Tibial nerve (tissue), 4 donors: ENCODE results near the gene HIP1R. TPM values are rescaled to one million over a fixed set of nuclear protein-coding genes. Genes with fewer than 3 reads are reported as not detected.
A peak's percentile ranks its signal among the peaks of the same experiment; 100 is the strongest.

Experiments
- DNase-seq, 2 donors: peaks; one replicate each; pipeline ENCODE4 v3.0.0-alpha.2; 2019; ENCODE audit warnings: low spot score in 2 of 2
- H3K27ac ChIP-seq, 4 donors: fragments of 200-600 bp; sonication (generic) in 3 of 4; one replicate each; pipeline ENCODE4 v1.5.1; 2017 to 2019; ENCODE audit warnings: mild to moderate bottlenecking in 1 of 4
- H3K27me3 ChIP-seq, 2 donors: fragments of 200-600 bp; sonication (generic) in 1 of 2; one replicate each; pipeline versions ENCODE4 v1.5.1 to v1.6.0; 2017 to 2019
- H3K36me3 ChIP-seq, 3 donors: fragments of 200-600 bp; sonication (generic); one replicate each; pipeline ENCODE4 v1.5.1; 2018 to 2019
- H3K4me1 ChIP-seq, 4 donors: fragments of 200-600 bp; sonication (generic) in 3 of 4; one replicate each; pipeline ENCODE4 v1.5.1; 2017 to 2019
- H3K4me3 ChIP-seq, 4 donors: fragments of 200-600 bp; sonication (generic) in 3 of 4; one replicate each; pipeline ENCODE4 v1.5.1; 2017 to 2019; ENCODE audit warnings: mild to moderate bottlenecking in 1 of 4, moderate library complexity in 1 of 4
- H3K9me3 ChIP-seq, 4 donors: fragments of 200-600 bp; sonication (generic) in 3 of 4; one replicate each; pipeline ENCODE4 v1.5.1; 2017 to 2019
- EP300 ChIP-seq, 2 donors: sonication (generic); formaldehyde crosslinking; IDR thresholded peaks; one replicate each; pipeline ENCODE4 v1.6.1; 2017; ENCODE audit warnings: antibody characterized with exemption in 2 of 2, mild to moderate bottlenecking in 1 of 2
- POLR2A ChIP-seq, 2 donors: fragments of 450-650 bp; IDR thresholded peaks; one replicate each; pipeline ENCODE4 v1.6.1; 2017; ENCODE audit warnings: antibody characterized with exemption in 2 of 2, mild to moderate bottlenecking in 2 of 2, moderate library complexity in 2 of 2
- WGBS, 2 donors: methylation state at CpG; one replicate each; pipeline ENCODE4 v1.1.5; 2018; 5-methylcytosine and 5-hydroxymethylcytosine counted together
- total RNA-seq, 4 donors: library from RNA; depleted of rRNA; stranded (reverse); fragments of >200 nt; gene quantifications; one replicate each; pipeline ENCODE4 v1.1.0, GENCODE V29; 2016
- TF ChIP-seq, protein P1 (sequence below), 5 experiments: fragments of 200-600 bp in 3 of 5; fragments of 450-650 bp in 2 of 5; sonication (generic) in 3 of 5; IDR thresholded peaks; one replicate each; pipeline ENCODE4 v1.5.1; 2016 to 2019; ENCODE audit warnings: antibody characterized with exemption in 5 of 5, mild to moderate bottlenecking in 3 of 5, moderate library complexity in 2 of 5

The HIP1R gene, protein sequence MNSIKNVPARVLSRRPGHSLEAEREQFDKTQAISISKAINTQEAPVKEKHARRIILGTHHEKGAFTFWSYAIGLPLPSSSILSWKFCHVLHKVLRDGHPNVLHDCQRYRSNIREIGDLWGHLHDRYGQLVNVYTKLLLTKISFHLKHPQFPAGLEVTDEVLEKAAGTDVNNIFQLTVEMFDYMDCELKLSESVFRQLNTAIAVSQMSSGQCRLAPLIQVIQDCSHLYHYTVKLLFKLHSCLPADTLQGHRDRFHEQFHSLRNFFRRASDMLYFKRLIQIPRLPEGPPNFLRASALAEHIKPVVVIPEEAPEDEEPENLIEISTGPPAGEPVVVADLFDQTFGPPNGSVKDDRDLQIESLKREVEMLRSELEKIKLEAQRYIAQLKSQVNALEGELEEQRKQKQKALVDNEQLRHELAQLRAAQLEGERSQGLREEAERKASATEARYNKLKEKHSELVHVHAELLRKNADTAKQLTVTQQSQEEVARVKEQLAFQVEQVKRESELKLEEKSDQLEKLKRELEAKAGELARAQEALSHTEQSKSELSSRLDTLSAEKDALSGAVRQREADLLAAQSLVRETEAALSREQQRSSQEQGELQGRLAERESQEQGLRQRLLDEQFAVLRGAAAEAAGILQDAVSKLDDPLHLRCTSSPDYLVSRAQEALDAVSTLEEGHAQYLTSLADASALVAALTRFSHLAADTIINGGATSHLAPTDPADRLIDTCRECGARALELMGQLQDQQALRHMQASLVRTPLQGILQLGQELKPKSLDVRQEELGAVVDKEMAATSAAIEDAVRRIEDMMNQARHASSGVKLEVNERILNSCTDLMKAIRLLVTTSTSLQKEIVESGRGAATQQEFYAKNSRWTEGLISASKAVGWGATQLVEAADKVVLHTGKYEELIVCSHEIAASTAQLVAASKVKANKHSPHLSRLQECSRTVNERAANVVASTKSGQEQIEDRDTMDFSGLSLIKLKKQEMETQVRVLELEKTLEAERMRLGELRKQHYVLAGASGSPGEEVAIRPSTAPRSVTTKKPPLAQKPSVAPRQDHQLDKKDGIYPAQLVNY
- 10 to 100 TPM; 10.3 to 22.5 (median 16.9) TPM for total RNA-seq

DNA sequence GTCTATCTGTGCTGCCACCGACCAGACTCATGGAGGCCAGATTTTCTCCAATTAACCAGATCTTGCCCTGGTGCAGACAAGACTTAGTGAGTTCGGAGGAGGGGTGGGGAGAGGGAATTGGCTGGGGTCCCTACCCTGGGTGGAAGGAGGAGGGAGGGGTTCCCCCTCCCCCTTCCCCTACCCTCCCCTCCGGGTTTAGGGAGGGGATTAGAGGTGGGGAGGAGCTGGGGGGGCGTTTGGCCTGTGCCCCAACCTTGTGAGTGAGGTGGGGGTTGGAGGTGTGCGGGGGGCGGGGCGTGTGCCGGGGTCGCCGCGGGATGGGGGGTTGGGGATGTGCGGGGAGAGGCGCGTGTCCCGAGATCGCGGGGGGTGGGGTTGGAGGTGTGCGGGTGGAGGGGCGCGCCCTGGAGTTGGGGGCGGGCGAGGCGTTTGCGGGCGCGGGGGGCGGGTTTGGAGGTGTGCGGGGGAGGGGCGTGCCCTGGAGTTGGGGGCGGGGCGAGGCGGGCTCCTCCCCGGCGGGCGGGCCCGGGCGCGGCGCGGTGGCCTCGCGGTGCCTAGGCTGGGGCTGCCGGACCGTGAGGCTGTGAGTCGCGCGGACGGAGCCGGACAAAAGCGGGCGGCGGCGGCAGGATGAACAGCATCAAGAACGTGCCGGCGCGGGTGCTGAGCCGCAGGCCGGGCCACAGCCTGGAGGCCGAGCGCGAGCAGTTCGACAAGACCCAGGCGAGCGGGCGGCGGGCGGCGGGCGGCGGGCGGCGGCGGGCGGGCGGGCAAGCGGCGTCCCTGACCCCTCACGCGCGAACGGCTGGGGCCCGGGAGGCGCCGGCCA lies at the start of gene HIP1R:
HIP1R (plus strand) TSS at position 537 of the 829 bp plus-strand sequence; CDS start at position 631, 94 bp downstream.
- no peaks in the 10 kb centered on the region for H3K9me3 ChIP-seq
- H3K27me3 ChIP-seq: no peaks in the 10 kb centered on the region
- H3K27ac ChIP-seq: peak within 1 kb of the TSS in 3 of 4 donors; percentile 36 to 86 (median 74)
- no peak for DNase-seq
- peaks cover 0 to 23% (median 8%) of the 10 kb centered on the region in 4 donors for H3K4me1 ChIP-seq
- H3K4me3 ChIP-seq: peak within 1 kb of the TSS; percentile 39 to 71 (median 57)
- TF ChIP-seq POLR2A (IDR thresholded peaks at IDR 0.05) (no peak), EP300 (IDR thresholded peaks at IDR 0.05) (no peak)
- TF ChIP-seq, protein P1, sequence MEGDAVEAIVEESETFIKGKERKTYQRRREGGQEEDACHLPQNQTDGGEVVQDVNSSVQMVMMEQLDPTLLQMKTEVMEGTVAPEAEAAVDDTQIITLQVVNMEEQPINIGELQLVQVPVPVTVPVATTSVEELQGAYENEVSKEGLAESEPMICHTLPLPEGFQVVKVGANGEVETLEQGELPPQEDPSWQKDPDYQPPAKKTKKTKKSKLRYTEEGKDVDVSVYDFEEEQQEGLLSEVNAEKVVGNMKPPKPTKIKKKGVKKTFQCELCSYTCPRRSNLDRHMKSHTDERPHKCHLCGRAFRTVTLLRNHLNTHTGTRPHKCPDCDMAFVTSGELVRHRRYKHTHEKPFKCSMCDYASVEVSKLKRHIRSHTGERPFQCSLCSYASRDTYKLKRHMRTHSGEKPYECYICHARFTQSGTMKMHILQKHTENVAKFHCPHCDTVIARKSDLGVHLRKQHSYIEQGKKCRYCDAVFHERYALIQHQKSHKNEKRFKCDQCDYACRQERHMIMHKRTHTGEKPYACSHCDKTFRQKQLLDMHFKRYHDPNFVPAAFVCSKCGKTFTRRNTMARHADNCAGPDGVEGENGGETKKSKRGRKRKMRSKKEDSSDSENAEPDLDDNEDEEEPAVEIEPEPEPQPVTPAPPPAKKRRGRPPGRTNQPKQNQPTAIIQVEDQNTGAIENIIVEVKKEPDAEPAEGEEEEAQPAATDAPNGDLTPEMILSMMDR (IDR thresholded peaks at IDR 0.05): no peak
- no peaks in the 10 kb centered on the region for H3K36me3 ChIP-seq
- WGBS, 2 donors: 0 to 1% methylated on average over 3 to 25 of the region's 85 CpGs

DNA sequence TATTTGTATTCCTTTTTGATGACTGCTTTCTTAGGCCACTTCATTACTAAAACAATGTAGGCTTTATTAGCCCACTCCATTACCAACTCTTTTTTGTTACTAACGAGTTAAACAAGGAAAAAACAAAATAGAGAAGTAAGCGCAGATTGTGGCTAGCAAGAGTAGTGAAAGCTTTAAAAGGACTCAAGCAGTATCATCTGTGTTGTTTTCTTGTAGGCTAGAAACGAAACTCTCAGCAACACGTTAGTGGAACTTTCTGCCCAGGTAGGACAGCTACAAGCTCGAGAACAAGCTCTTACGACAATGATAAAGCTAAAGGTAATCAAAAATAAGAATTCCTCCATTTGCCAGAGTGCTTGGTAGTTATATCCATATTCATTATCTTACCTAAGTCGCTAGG lies 49.8 kb upstream of the HIP1R start:
- Histone ChIP-seq H3K27me3 (no peaks in the 10 kb centered on the region), H3K4me1 (no peaks in the 10 kb centered on the region), H3K27ac (no peak overlapping the region), H3K4me3 (no peak overlapping the region), H3K9me3 (no peaks in the 10 kb centered on the region), H3K36me3 (peaks cover 0 to 4% (median 0%) of the 10 kb centered on the region in 3 donors)
- 77 to 80% methylated on average over 7 of the region's 7 CpGs for WGBS, 2 donors
- TF ChIP-seq, protein P1 (IDR thresholded peaks at IDR 0.05): no peak
- no peak for TF ChIP-seq POLR2A (IDR thresholded peaks at IDR 0.05)
- TF ChIP-seq EP300 (IDR thresholded peaks at IDR 0.05): no peak
- DNase-seq: no peak

DNA sequence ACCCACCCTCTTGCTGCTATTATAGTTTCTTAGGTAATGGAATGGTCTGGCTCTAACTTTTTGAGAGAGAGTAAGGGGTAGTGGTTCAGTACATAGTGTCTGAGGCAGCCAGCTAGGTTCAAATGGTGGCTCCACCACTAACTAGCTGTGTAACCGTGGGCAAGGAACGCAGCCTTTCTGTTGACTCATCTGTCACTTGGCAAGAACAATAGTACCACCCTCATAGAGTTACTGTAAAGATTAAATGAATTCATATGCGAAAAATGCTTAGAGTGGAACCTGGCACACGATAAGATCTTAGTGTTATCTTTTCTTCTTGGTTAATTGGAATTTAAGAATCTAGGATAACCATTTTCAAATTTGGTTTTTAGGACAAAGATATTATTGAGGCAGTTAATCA lies 46.9 kb upstream of the HIP1R start:
- 70 to 81% methylated on average over 4 of the region's 4 CpGs for WGBS, 2 donors
- no peaks in the 10 kb centered on the region for H3K27me3 ChIP-seq
- H3K4me3 ChIP-seq: no peak overlapping the region
- no peak for TF ChIP-seq POLR2A (IDR thresholded peaks at IDR 0.05)
- TF ChIP-seq, protein P1 (IDR thresholded peaks at IDR 0.05): no peak
- no peak for TF ChIP-seq EP300 (IDR thresholded peaks at IDR 0.05)
- no peak for DNase-seq
- H3K27ac ChIP-seq: no peak overlapping the region
- no peaks in the 10 kb centered on the region for H3K9me3 ChIP-seq
- H3K36me3 ChIP-seq: no peaks in the 10 kb centered on the region
- H3K4me1 ChIP-seq: no peaks in the 10 kb centered on the region

DNA sequence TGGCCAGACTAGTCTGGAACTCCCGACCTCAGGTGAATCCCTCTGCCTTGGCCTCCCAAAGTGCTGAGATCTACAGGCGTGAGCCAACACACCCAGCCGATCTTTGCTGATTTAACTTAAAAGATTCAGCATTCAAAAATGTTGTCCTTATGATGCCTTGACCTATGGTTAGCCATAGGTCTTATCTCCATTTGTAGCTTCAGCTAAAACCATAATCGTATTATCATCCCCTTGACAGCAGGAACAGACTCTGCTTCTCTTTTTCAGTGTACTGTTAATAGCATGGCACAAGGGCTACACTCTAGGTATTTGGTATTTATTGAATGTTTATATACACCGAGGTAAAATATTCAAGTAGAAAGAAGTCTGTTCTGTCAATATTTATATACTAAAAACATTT lies 45.6 kb upstream of the HIP1R start:
- H3K4me3 ChIP-seq: no peak overlapping the region
- no peak for DNase-seq
- H3K36me3 ChIP-seq: no peaks in the 10 kb centered on the region
- no peaks in the 10 kb centered on the region for H3K27me3 ChIP-seq
- H3K4me1 ChIP-seq: no peaks in the 10 kb centered on the region
- H3K27ac ChIP-seq: no peak overlapping the region
- H3K9me3 ChIP-seq: no peaks in the 10 kb centered on the region
- 83 to 91% methylated on average over 5 of the region's 5 CpGs for WGBS, 2 donors
- TF ChIP-seq POLR2A (IDR thresholded peaks at IDR 0.05) (no peak), EP300 (IDR thresholded peaks at IDR 0.05) (no peak)
- TF ChIP-seq, protein P1 (IDR thresholded peaks at IDR 0.05): no peak
